ENCODE measurements around the gene PBX1. TPM values are rescaled to one million over a fixed set of nuclear protein-coding genes. Genes with fewer than 3 reads are reported as not detected.

PBX1 gene
- total and polyA plus RNA-seq, 4 donors = 2.2 to 17.3 (median 5.1) TPM

- Histone ChIP-seq H3K4me3 (ENCODE audit: low read depth in 1 of 3, low read length in 3 of 3) (no peak overlapping the region), H3K9ac (ENCODE audit: low read depth in 1 of 2, low read length in 2 of 2) (no peak overlapping the region), H3K27me3 (ENCODE audit: control insufficient read depth in 4 of 4, insufficient read depth in 4 of 4, low read length in 3 of 4) (no peaks in the 10 kb centered on the region), H3K27ac (ENCODE audit: low read depth in 1 of 2, low read length in 2 of 2) (no peak overlapping the region), H3K36me3 (ENCODE audit: control insufficient read depth in 4 of 4, insufficient read depth in 3 of 4, low read depth in 1 of 4, low read length in 3 of 4) (no peaks in the 10 kb centered on the region), H3K4me1 (ENCODE audit: control insufficient read depth in 4 of 4, insufficient read depth in 4 of 4, low read length in 3 of 4) (no peaks in the 10 kb centered on the region), H3K9me3 (ENCODE audit: control insufficient read depth in 4 of 4, low read length in 3 of 4) (no peaks in the 10 kb centered on the region)
- no peak for DNase-seq (ENCODE audit: low spot score)
- no peak for TF ChIP-seq MAX (IDR thresholded peaks at IDR 0.05)
- no peak for TF ChIP-seq GABPA (IDR thresholded peaks at IDR 0.05 in 1 of 2, conservative IDR thresholded peaks at IDR 0.05 in 1 of 2)
- no peak for TF ChIP-seq RXRA (IDR thresholded peaks at IDR 0.05)
- TF ChIP-seq, protein P1, sequence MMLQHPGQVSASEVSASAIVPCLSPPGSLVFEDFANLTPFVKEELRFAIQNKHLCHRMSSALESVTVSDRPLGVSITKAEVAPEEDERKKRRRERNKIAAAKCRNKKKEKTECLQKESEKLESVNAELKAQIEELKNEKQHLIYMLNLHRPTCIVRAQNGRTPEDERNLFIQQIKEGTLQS (IDR thresholded peaks at IDR 0.05) = no peak
- TF ChIP-seq YY1 (IDR thresholded peaks at IDR 0.05) = no peak
- TF ChIP-seq EGR1 (IDR thresholded peaks at IDR 0.05; ENCODE audit: low read depth in 2 of 2) = no peak
- no peak for TF ChIP-seq FOXA2 (IDR thresholded peaks at IDR 0.05)
- TF ChIP-seq, protein P2, sequence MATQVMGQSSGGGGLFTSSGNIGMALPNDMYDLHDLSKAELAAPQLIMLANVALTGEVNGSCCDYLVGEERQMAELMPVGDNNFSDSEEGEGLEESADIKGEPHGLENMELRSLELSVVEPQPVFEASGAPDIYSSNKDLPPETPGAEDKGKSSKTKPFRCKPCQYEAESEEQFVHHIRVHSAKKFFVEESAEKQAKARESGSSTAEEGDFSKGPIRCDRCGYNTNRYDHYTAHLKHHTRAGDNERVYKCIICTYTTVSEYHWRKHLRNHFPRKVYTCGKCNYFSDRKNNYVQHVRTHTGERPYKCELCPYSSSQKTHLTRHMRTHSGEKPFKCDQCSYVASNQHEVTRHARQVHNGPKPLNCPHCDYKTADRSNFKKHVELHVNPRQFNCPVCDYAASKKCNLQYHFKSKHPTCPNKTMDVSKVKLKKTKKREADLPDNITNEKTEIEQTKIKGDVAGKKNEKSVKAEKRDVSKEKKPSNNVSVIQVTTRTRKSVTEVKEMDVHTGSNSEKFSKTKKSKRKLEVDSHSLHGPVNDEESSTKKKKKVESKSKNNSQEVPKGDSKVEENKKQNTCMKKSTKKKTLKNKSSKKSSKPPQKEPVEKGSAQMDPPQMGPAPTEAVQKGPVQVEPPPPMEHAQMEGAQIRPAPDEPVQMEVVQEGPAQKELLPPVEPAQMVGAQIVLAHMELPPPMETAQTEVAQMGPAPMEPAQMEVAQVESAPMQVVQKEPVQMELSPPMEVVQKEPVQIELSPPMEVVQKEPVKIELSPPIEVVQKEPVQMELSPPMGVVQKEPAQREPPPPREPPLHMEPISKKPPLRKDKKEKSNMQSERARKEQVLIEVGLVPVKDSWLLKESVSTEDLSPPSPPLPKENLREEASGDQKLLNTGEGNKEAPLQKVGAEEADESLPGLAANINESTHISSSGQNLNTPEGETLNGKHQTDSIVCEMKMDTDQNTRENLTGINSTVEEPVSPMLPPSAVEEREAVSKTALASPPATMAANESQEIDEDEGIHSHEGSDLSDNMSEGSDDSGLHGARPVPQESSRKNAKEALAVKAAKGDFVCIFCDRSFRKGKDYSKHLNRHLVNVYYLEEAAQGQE (IDR thresholded peaks at IDR 0.05) = no peak
- no peak for TF ChIP-seq JUND (IDR thresholded peaks at IDR 0.05)
- TF ChIP-seq HNF4G (IDR thresholded peaks at IDR 0.05) = no peak
- TF ChIP-seq TAF1 (conservative IDR thresholded peaks at IDR 0.05) = no peak
Measured at GRCh38 chr1:164891615-164892014, 332.6 kb downstream of the PBX1 start.

DNA sequence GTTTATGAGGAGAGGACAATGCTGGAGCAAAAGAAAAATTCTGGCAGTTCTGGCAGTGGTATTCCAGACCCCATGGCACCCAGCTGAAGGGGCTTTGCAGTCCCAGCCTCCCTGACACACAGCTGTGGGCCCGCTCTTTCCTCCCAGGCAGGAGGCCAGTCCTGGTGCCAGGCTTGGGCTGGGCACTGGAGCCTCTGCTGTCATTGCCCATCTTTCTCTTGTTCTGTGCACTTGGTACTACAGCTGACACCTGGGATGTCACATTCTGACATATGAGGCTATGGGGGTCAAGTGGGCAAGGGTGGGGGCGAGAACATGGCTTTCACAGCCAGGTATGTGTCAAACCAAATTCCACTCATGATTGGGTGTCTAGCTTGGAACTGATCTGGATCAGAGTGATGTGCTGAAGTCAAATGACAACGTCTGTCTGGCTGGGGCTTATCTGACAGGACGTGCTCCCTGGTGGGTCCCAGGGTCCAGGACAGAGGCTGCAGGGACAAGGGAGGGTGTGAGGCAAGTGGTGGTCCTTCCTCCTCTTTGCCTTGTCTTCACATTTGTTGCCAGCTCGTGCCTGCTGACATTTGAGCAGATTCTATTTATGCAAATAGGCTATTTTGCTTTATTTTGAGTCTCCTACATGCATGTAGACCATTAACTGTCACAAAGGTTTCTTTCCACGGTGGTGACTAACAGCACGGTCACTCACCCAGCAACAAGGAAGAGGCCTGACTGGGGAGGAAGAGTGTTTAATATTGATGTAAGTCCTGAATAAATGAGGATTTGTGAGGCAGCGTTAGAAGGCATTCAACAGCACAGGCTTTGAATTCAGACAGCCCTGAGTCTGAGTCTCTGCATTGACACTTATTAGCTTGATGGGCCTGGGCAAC lies 336.3 kb downstream of the PBX1 start:
- H3K36me3 ChIP-seq (ENCODE audit: control insufficient read depth in 4 of 4, insufficient read depth in 3 of 4, low read depth in 1 of 4, low read length in 3 of 4) = no peaks in the 10 kb centered on the region
- peak; percentile 30 to 43 for TF ChIP-seq RXRA (IDR thresholded peaks at IDR 0.05)
- TF ChIP-seq YY1 (IDR thresholded peaks at IDR 0.05) = no peak
- H3K9me3 ChIP-seq (ENCODE audit: control insufficient read depth in 4 of 4, low read length in 3 of 4) = peaks cover 0 to 4% (median 2%) of the 10 kb centered on the region in 4 donors
- H3K4me1 ChIP-seq (ENCODE audit: control insufficient read depth in 4 of 4, insufficient read depth in 4 of 4, low read length in 3 of 4) = no peaks in the 10 kb centered on the region
- no peak for DNase-seq (ENCODE audit: low spot score)
- H3K4me3 ChIP-seq (ENCODE audit: low read depth in 1 of 3, low read length in 3 of 3) = no peak overlapping the region
- WGBS = 60% methylated on average over 8 of the region's 8 CpGs
- H3K27me3 ChIP-seq (ENCODE audit: control insufficient read depth in 4 of 4, insufficient read depth in 4 of 4, low read length in 3 of 4) = no peaks in the 10 kb centered on the region
- H3K27ac ChIP-seq (ENCODE audit: low read depth in 1 of 2, low read length in 2 of 2) = no peak overlapping the region
- no peak overlapping the region for H3K9ac ChIP-seq (ENCODE audit: low read depth in 1 of 2, low read length in 2 of 2)

- Histone ChIP-seq H3K4me1 (ENCODE audit: control insufficient read depth in 4 of 4, insufficient read depth in 4 of 4, low read length in 3 of 4) (no peaks in the 10 kb centered on the region), H3K36me3 (ENCODE audit: control insufficient read depth in 4 of 4, insufficient read depth in 3 of 4, low read depth in 1 of 4, low read length in 3 of 4) (no peaks in the 10 kb centered on the region), H3K27ac (ENCODE audit: low read depth in 1 of 2, low read length in 2 of 2) (no peak overlapping the region), H3K9me3 (ENCODE audit: control insufficient read depth in 4 of 4, low read length in 3 of 4) (peaks cover 0 to 4% (median 2%) of the 10 kb centered on the region in 4 donors), H3K9ac (ENCODE audit: low read depth in 1 of 2, low read length in 2 of 2) (no peak overlapping the region), H3K27me3 (ENCODE audit: control insufficient read depth in 4 of 4, insufficient read depth in 4 of 4, low read length in 3 of 4) (no peaks in the 10 kb centered on the region), H3K4me3 (ENCODE audit: low read depth in 1 of 3, low read length in 3 of 3) (no peak overlapping the region)
- no peak for DNase-seq (ENCODE audit: low spot score)
- WGBS = 75% methylated on average over 5 of the region's 5 CpGs
- no peak for TF ChIP-seq SP1 (IDR thresholded peaks at IDR 0.05)
- TF ChIP-seq FOXA2 (IDR thresholded peaks at IDR 0.05) = no peak
- TF ChIP-seq RXRA (IDR thresholded peaks at IDR 0.05) = no peak
- TF ChIP-seq TAF1 (conservative IDR thresholded peaks at IDR 0.05) = no peak
- TF ChIP-seq JUND (IDR thresholded peaks at IDR 0.05) = no peak
- no peak for TF ChIP-seq ZBTB33 (IDR thresholded peaks at IDR 0.05)
- no peak for TF ChIP-seq HNF4A (conservative IDR thresholded peaks at IDR 0.05)
Measured at GRCh38 chr1:164901031-164901430, 342.0 kb downstream of the PBX1 start.
